Spleen (tissue), 11 donors: ENCODE results near the gene EHD4. TPM values are rescaled to one million over a fixed set of nuclear protein-coding genes. Genes with fewer than 3 reads are reported as not detected.

Experiments used
- DNase-seq: peaks from one replicate; pipeline ENCODE4 v3.0.0-alpha.2; 2020
- H3K27ac ChIP-seq, 8 donors: fragments of 200-600 bp; sonication (generic) in 7 of 8; 1 replicate in 4 of 8; 2 replicates in 4 of 8; pipeline versions ENCODE4 v1.5.0 to v1.8.0; 2016 to 2021; ENCODE audit warnings: inconsistent platforms in 4 of 8, mild to moderate bottlenecking in 4 of 8, moderate library complexity in 1 of 8
- H3K27me3 ChIP-seq, 7 donors: fragments of 200-600 bp; sonication (generic) in 6 of 7; replicated peaks in 1 of 7; 1 replicate in 4 of 7; 2 replicates in 3 of 7; pipeline versions ENCODE4 v1.5.0 to v1.8.0; 2016 to 2021; ENCODE audit warnings: inconsistent platforms in 3 of 7, mild to moderate bottlenecking in 1 of 7
- H3K36me3 ChIP-seq, 6 donors: fragments of 200-600 bp; sonication (generic) in 5 of 6; 1 replicate in 4 of 6; 2 replicates in 2 of 6; pipeline versions ENCODE4 v1.5.0 to v1.8.0; 2016 to 2021; ENCODE audit warnings: inconsistent platforms in 2 of 6
- H3K4me1 ChIP-seq, 6 donors: fragments of 200-600 bp; sonication (generic) in 5 of 6; 1 replicate in 3 of 6; 2 replicates in 3 of 6; pipeline versions ENCODE4 v1.5.0 to v1.8.0; 2016 to 2021; ENCODE audit warnings: inconsistent platforms in 3 of 6
- H3K4me3 ChIP-seq, 8 donors: fragments of 200-600 bp; sonication (generic) in 7 of 8; 1 replicate in 4 of 8; 2 replicates in 4 of 8; pipeline versions ENCODE4 v1.5.0 to v1.8.0; 2016 to 2021; ENCODE audit warnings: inconsistent platforms in 4 of 8, mild to moderate bottlenecking in 4 of 8, moderate library complexity in 2 of 8
- H3K9me3 ChIP-seq, 8 donors: fragments of 200-600 bp; sonication (generic) in 7 of 8; 1 replicate in 4 of 8; 2 replicates in 4 of 8; pipeline versions ENCODE4 v1.5.0 to v1.8.0; 2016 to 2021; ENCODE audit warnings: inconsistent platforms in 4 of 8
- POLR2A ChIP-seq, 3 donors: fragments of 450-650 bp; IDR thresholded peaks; one replicate each; pipeline ENCODE4 v1.5.1; 2017; ENCODE audit warnings: antibody characterized with exemption in 3 of 3, mild to moderate bottlenecking in 1 of 3
- POLR2AphosphoS5 ChIP-seq, 3 donors: sonication (generic); formaldehyde crosslinking; IDR thresholded peaks; one replicate each; pipeline ENCODE4 v1.5.1; 2017; ENCODE audit warnings: antibody characterized with exemption in 3 of 3
- WGBS, 5 donors: extraction: QIAGEN DNeasy Blood & Tissue Kit in 3 of 5; methylation state at CpG; one replicate each; pipeline versions ENCODE4 v1.1.5 to v1.1.7; 2013 to 2018; 5-methylcytosine and 5-hydroxymethylcytosine counted together
- intact Hi-C: fragments of 100-400 bp; cut with DNase I; formaldehyde crosslinking; loops from one replicate; pipeline ENCODE4 v1.15.0; 2023; ENCODE audit warnings: low total_unique reads
- polyA plus RNA-seq, 3 donors: library from polyadenylated mRNA; stranded (reverse); fragments of 200-250 nt; gene quantifications; one replicate each; pipeline ENCODE4 v1.2.1, GENCODE V29; 2013
- total RNA-seq, 7 donors: library from RNA; depleted of rRNA in 3 of 7; stranded (reverse); fragments of >200 nt in 3 of 7; fragmentation: NEBNext Ultra II Directional in 4 of 7; extraction: Animal tissue kit (Norgen Biotek cat#: 25700) in 4 of 7; gene quantifications; one replicate each; pipeline versions ENCODE4 v1.1.0 to v1.2.1, GENCODE V29; 2016 to 2021
- TF ChIP-seq, protein P1 (sequence below), 11 experiments: fragments of 200-600 bp in 7 of 11; fragments of 450-650 bp in 4 of 11; sonication (generic) in 4 of 11; IDR thresholded peaks in 8 of 11; conservative IDR thresholded peaks in 3 of 11; 1 replicate in 7 of 11; 2 replicates in 4 of 11; pipeline versions ENCODE4 v1.4.0 to v1.8.0; 2016 to 2021; ENCODE audit warnings: antibody characterized with exemption in 11 of 11, inconsistent platforms in 4 of 11, mild to moderate bottlenecking in 1 of 11
- donor health status: healthy with polysubstance abuse.
- donor health status: DM: no; HTN: no; CAD: no; lungs with moderate emphysema.
- donor health status: DM: no; HTN: no; CAD: no.
- donor health status: Bipolar disorder and iron deficiency.
- donor health status: healthy.
- donor health status: DM: no; HTN: no; CAD: no.
- donor health status: DM: yes; HTN: yes; CAD: no.

EHD4 gene
- total and polyA plus RNA-seq, 10 donors, result 5.5 to 33.2 (median 21.7) TPM

DNA sequence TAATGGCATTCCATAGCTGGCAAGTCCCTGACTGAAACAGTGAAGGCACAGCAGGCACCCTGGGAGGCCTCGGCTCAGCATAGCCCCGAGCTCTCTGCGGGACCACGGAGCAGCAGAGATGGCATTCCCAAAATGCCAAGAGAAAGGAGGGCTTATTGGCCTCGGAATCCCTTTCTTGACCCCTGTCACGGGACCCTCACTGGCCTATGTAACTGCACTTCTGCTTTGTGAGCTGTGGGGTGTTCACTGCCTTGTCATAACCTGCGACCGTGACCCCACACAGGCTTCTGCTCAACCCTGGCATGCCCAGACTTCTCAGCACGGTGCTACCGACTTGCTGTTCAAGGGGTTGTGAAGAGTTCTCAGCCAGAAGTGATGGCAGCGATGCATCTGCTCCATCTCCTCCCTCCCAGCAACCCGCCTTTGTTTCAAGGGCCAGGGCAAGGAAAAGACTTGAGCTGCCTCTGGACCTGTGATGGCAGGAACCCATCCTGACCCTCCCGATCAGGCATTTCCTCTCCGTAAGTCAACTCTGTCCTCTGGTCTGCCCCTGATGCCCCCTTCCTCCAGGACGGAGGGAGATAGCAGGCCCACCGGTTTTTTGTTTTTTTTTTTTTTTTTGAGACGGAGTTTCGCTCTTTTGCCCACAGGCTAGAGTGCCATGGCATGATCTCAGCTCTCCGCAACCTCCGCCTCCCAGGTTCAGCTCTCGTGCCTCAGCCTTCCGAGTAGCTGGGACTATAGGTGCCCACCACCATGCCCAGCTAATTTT lies 30.5 kb downstream of the EHD4 start:
- TF ChIP-seq POLR2AphosphoS5 (IDR thresholded peaks at IDR 0.05) (no peak), POLR2A (IDR thresholded peaks at IDR 0.05) (no peak)
- TF ChIP-seq, protein P1, sequence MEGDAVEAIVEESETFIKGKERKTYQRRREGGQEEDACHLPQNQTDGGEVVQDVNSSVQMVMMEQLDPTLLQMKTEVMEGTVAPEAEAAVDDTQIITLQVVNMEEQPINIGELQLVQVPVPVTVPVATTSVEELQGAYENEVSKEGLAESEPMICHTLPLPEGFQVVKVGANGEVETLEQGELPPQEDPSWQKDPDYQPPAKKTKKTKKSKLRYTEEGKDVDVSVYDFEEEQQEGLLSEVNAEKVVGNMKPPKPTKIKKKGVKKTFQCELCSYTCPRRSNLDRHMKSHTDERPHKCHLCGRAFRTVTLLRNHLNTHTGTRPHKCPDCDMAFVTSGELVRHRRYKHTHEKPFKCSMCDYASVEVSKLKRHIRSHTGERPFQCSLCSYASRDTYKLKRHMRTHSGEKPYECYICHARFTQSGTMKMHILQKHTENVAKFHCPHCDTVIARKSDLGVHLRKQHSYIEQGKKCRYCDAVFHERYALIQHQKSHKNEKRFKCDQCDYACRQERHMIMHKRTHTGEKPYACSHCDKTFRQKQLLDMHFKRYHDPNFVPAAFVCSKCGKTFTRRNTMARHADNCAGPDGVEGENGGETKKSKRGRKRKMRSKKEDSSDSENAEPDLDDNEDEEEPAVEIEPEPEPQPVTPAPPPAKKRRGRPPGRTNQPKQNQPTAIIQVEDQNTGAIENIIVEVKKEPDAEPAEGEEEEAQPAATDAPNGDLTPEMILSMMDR (IDR thresholded peaks at IDR 0.05 in 8 of 11, conservative IDR thresholded peaks at IDR 0.05 in 3 of 11), result no peak
- H3K4me1 ChIP-seq, result peaks cover 14 to 31% (median 15%) of the 10 kb centered on the region in 6 donors
- H3K36me3 ChIP-seq, result peaks cover 0 to 63% (median 16%) of the 10 kb centered on the region in 6 donors
- H3K9me3 ChIP-seq, result no peaks in the 10 kb centered on the region
- H3K27ac ChIP-seq, result no peak overlapping the region
- intact Hi-C loops, result no loop called here
- no peak for DNase-seq
- H3K27me3 ChIP-seq, result no peaks in the 10 kb centered on the region
- WGBS, 5 donors, result 89 to 93% (median 91%) methylated on average over 22 of the region's 22 CpGs
- H3K4me3 ChIP-seq, result no peak overlapping the region

DNA sequence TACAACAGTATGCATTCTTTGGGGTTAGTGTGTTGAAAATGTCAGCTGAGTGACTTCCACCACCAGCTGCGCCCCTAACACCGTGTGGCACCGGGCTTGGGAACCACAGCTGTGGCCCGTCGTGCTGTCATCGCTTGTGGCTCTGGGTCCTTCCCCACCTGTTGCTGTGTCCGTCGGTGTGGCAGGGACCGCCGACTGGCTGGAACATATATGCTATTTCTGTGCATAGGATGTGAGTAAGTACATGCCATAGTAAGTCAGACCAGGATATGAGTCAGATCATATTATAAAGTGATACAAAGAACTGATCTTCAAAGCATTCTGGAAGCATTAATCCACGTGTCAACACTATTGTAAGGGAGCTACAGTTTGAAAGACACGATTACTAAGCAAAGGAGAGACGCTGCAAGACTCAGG lies 31.9 kb downstream of the EHD4 start:
- peaks cover 0 to 52% (median 14%) of the 10 kb centered on the region in 6 donors for H3K36me3 ChIP-seq
- no peak overlapping the region for H3K4me3 ChIP-seq
- H3K4me1 ChIP-seq, result peaks cover 16 to 45% (median 29%) of the 10 kb centered on the region in 6 donors
- DNase-seq, result no peak
- peak overlapping the region in 1 of 8 donors; percentile 51 for H3K27ac ChIP-seq
- 68 to 86% (median 76%) methylated on average over 11 to 13 of the region's 13 CpGs for WGBS, 5 donors
- intact Hi-C loops, result no loop called here
- no peaks in the 10 kb centered on the region for H3K27me3 ChIP-seq
- TF ChIP-seq, protein P1 (IDR thresholded peaks at IDR 0.05 in 8 of 11, conservative IDR thresholded peaks at IDR 0.05 in 3 of 11), result no peak
- TF ChIP-seq POLR2A (IDR thresholded peaks at IDR 0.05) (no peak), POLR2AphosphoS5 (IDR thresholded peaks at IDR 0.05) (no peak)
- no peaks in the 10 kb centered on the region for H3K9me3 ChIP-seq

DNA sequence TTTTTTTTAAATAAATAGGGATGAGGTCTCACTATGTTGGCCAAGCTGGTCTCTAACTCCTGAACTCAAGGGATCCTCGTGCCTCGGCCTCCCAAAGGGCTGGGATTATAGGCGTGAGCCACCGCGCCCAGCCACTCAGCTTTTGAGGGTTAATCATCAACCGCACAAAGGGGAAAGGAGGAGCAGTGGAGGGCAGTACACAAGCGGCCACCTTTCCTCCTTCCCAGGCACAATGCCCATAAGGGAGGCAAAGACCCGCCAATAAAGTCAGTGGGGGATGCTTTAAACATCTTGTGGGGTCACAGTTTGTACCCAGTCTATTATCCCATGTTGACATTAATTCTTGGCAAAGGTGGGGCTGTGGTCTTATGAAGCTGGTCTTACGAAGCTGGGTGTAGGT lies 32.4 kb downstream of the EHD4 start:
- peak overlapping the region in 1 of 8 donors; percentile 51 for H3K27ac ChIP-seq
- TF ChIP-seq POLR2A (IDR thresholded peaks at IDR 0.05) (no peak), POLR2AphosphoS5 (IDR thresholded peaks at IDR 0.05) (no peak)
- TF ChIP-seq, protein P1 (IDR thresholded peaks at IDR 0.05 in 8 of 11, conservative IDR thresholded peaks at IDR 0.05 in 3 of 11), result no peak
- H3K4me3 ChIP-seq, result no peak overlapping the region
- DNase-seq, result no peak
- no peaks in the 10 kb centered on the region for H3K27me3 ChIP-seq
- H3K36me3 ChIP-seq, result peaks cover 0 to 47% (median 12%) of the 10 kb centered on the region in 6 donors
- no peaks in the 10 kb centered on the region for H3K9me3 ChIP-seq
- intact Hi-C loops, result no loop called here
- 88 to 97% (median 97%) methylated on average over 9 of the region's 9 CpGs for WGBS, 5 donors
- H3K4me1 ChIP-seq, result peaks cover 20 to 50% (median 33%) of the 10 kb centered on the region in 6 donors

DNA sequence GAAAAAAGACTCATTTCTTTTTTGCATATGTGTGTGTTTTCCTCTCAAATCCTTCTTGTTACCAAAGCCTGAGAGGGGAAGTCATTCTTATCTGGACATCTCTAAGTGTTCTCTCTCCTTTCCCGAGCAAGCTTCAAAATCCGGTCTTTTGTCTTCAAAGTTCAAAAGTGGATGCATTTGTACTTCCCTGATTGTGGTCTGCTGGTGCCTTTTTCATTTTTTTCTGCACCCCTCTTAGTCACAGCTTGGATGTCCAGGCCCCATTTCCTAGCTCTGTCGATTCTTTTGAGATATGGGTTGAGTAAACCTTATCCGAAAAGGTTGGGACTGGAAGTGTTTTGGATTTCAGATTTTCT lies 34.8 kb downstream of the EHD4 start:
- intact Hi-C loops, result no loop called here
- TF ChIP-seq, protein P1 (IDR thresholded peaks at IDR 0.05 in 8 of 11, conservative IDR thresholded peaks at IDR 0.05 in 3 of 11), result peak in 1 of 11 experiments; percentile 4
- TF ChIP-seq POLR2AphosphoS5 (IDR thresholded peaks at IDR 0.05), result no peak
- Histone ChIP-seq H3K9me3 (no peaks in the 10 kb centered on the region), H3K27ac (peak overlapping the region; percentile 73 to 88 (median 84)), H3K4me3 (no peak overlapping the region), H3K36me3 (peaks cover 0 to 37% (median 8%) of the 10 kb centered on the region in 6 donors), H3K27me3 (no peaks in the 10 kb centered on the region), H3K4me1 (peaks cover 36 to 64% (median 52%) of the 10 kb centered on the region in 6 donors)
- WGBS, 5 donors, result 27 to 45% (median 33%) methylated on average over 4 of the region's 4 CpGs
- DNase-seq, result no peak
